Endothelial cell of hepatic sinusoid (primary cell): ENCODE measurements around the gene NPPA.

ENCODE experiments used
- in situ Hi-C: cut with HindIII; loops from 2 replicates; pipeline ENCODE4 v1.10.0; 2017; ENCODE audit warnings: low sequenced_read_pairs

The NPPA gene

GRCh38 chr1:11874624-11875023 is 27.0 kb upstream of the NPPA start:
- in situ Hi-C loops = loop anchor here (25.0 kb wide), 1 partner anchor 163 kb away; no protein-coding TSS in a partner anchor

GRCh38 chr1:11874258-11874562 is 26.6 kb upstream of the NPPA start:
- in situ Hi-C loops = loop anchor here (25.0 kb wide), 1 partner anchor 163 kb away; no protein-coding TSS in a partner anchor

- in situ Hi-C loops = loop anchor here (25.0 kb wide), 1 partner anchor 164 kb away; no protein-coding TSS in a partner anchor
These were observed 26.0 kb upstream of the NPPA start for GRCh38 chr1:11873395-11874257.

- in situ Hi-C loops = loop anchor here (25.0 kb wide), 1 partner anchor 165 kb away; no protein-coding TSS in a partner anchor
These were observed 25.0 kb upstream of the NPPA start for GRCh38 chr1:11872545-11872944.

GRCh38 chr1:11869650-11870207 is 22.1 kb upstream of the NPPA start:
- in situ Hi-C loops = loop anchor here (25.0 kb wide), 1 partner anchor 168 kb away; no protein-coding TSS in a partner anchor

- in situ Hi-C loops = loop anchor here (25.0 kb wide), 1 partner anchor 168 kb away; no protein-coding TSS in a partner anchor
These were observed 21.5 kb upstream of the NPPA start for GRCh38 chr1:11869104-11869503.

- in situ Hi-C loops = loop anchor here (25.0 kb wide), 1 partner anchor 169 kb away; no protein-coding TSS in a partner anchor
These were observed 20.9 kb upstream of the NPPA start for GRCh38 chr1:11868331-11868980.

GRCh38 chr1:11862890-11863289 is 15.3 kb upstream of the NPPA start:
- in situ Hi-C loops = loop anchor here (5.0 to 25.0 kb wide), 2 partner anchors 51 to 174 kb away; no protein-coding TSS in a partner anchor

- in situ Hi-C loops = loop anchor here (5.0 to 25.0 kb wide), 2 partner anchors 48 to 177 kb away; no protein-coding TSS in a partner anchor
These were observed 13.0 kb upstream of the NPPA start for GRCh38 chr1:11860587-11860986.

- in situ Hi-C loops = loop anchor here (5.0 to 25.0 kb wide), 2 partner anchors 48 to 177 kb away; no protein-coding TSS in a partner anchor
These were observed 12.5 kb upstream of the NPPA start for GRCh38 chr1:11860083-11860482.

- in situ Hi-C loops = loop anchor here (25.0 kb wide), 1 partner anchor 178 kb away; no protein-coding TSS in a partner anchor
These were observed 11.6 kb upstream of the NPPA start for GRCh38 chr1:11858968-11859871.

GRCh38 chr1:11858613-11858967 is 11.0 kb upstream of the NPPA start, which contains the start of gene NPPB:
TSS of gene NPPB (minus strand) at chr1:11858945. CDS start at chr1:11858833, 112 bp downstream.
- in situ Hi-C loops = loop anchor here (25.0 kb wide), 1 partner anchor 179 kb away; no protein-coding TSS in a partner anchor

GRCh38 chr1:11858158-11858557 is 10.6 kb upstream of the NPPA start:
- in situ Hi-C loops = loop anchor here (25.0 kb wide), 1 partner anchor 179 kb away; no protein-coding TSS in a partner anchor

GRCh38 chr1:11857164-11857851 is 9.7 kb upstream of the NPPA start:
- in situ Hi-C loops = loop anchor here (25.0 kb wide), 1 partner anchor 180 kb away; no protein-coding TSS in a partner anchor

GRCh38 chr1:11856698-11857097 is 9.1 kb upstream of the NPPA start:
- in situ Hi-C loops = loop anchor here (25.0 kb wide), 1 partner anchor 181 kb away; no protein-coding TSS in a partner anchor

- in situ Hi-C loops = loop anchor here (25.0 kb wide), 1 partner anchor 182 kb away; no protein-coding TSS in a partner anchor
These were observed 7.8 kb upstream of the NPPA start for GRCh38 chr1:11855430-11855829.

- in situ Hi-C loops = loop anchor here (25.0 kb wide), 1 partner anchor 183 kb away; no protein-coding TSS in a partner anchor
These were observed 6.9 kb upstream of the NPPA start for GRCh38 chr1:11854519-11854918.

- in situ Hi-C loops = loop anchor here (25.0 kb wide), 1 partner anchor 186 kb away; no protein-coding TSS in a partner anchor
These were observed 3.6 kb upstream of the NPPA start for GRCh38 chr1:11851180-11851579.

GRCh38 chr1:11850156-11850555 is 2.6 kb upstream of the NPPA start:
- in situ Hi-C loops = loop anchor here (25.0 kb wide), 1 partner anchor 187 kb away; no protein-coding TSS in a partner anchor
